Caco-2 (cell line): ENCODE measurements around the gene DOCK4. TPM values are rescaled to one million over a fixed set of nuclear protein-coding genes. Genes with fewer than 3 reads are reported as not detected.

Experiments
- BruUV-seq: library from RNA; stranded (reverse); fragments of 400-500 nt; replicated peaks from 2 replicates; lab custom pipeline; 2021; lab: Mats Ljungman, UMichigan
- CTCF ChIA-PET: fragments of 300-600 bp; sonication (Branson Sonifier 250); formaldehyde crosslinking; loops from one replicate; lab custom pipeline; 2022; ENCODE audit warnings: antibody characterized with exemption; lab: Charles Lee
- POLR2A ChIA-PET: fragments of 300-600 bp; sonication (Branson Sonifier 250); formaldehyde crosslinking; loops from one replicate; lab custom pipeline; 2022; ENCODE audit warnings: antibody characterized with exemption; lab: Charles Lee
- DNase-seq, 2 experiments: peaks; one replicate each; pipeline versions ENCODE4 v3.0.0 to v3.0.0-alpha.2; 2020 to 2022
- H3K27me3 ChIP-seq: replicated peaks from 2 replicates; pipeline ENCODE4 v1.6.0; 2011; ENCODE audit warnings: low read length; ENCODE audit not compliant: control insufficient read depth, insufficient read depth
- H3K36me3 ChIP-seq: 2 replicates; pipeline ENCODE4 v1.5.1; 2011; ENCODE audit warnings: low read length; ENCODE audit not compliant: control insufficient read depth, insufficient read depth
- H3K4me1 ChIP-seq: fragments of 250-450 bp; sonication (Bioruptor Pico); 2 replicates; pipeline ENCODE4 v1.5.1; 2020; ENCODE audit warnings: mild to moderate bottlenecking
- H3K4me3 ChIP-seq: 2 replicates; pipeline ENCODE4 v1.5.1; 2011; ENCODE audit warnings: low read depth, mild to moderate bottlenecking, control low read depth, low read length
- H3K9me3 ChIP-seq: fragments of 250-450 bp; sonication (Bioruptor Pico); 2 replicates; pipeline ENCODE4 v1.5.1; 2020; ENCODE audit warnings: mild to moderate bottlenecking, moderate library complexity
- H3K27ac Mint-ChIP-seq: one replicate; pipeline ENCODE4 v1.8.0; 2022; ENCODE audit warnings: mixed read lengths; ENCODE audit not compliant: unreplicated experiment
- H3K27me3 Mint-ChIP-seq: one replicate; pipeline ENCODE4 v1.8.0; 2022; ENCODE audit warnings: mixed read lengths; ENCODE audit not compliant: insufficient read depth, unreplicated experiment
- H3K36me3 Mint-ChIP-seq: one replicate; pipeline ENCODE4 v1.8.0; 2022; ENCODE audit warnings: mild to moderate bottlenecking, mixed read lengths; ENCODE audit not compliant: insufficient read depth, unreplicated experiment
- H3K4me1 Mint-ChIP-seq: one replicate; pipeline ENCODE4 v1.8.0; 2022; ENCODE audit warnings: low read depth, mixed read lengths; ENCODE audit not compliant: unreplicated experiment
- H3K4me3 Mint-ChIP-seq: one replicate; pipeline ENCODE4 v1.8.0; 2022; ENCODE audit warnings: mild to moderate bottlenecking, moderate library complexity, mixed read lengths; ENCODE audit not compliant: unreplicated experiment
- H3K9me3 Mint-ChIP-seq: one replicate; pipeline ENCODE4 v1.8.0; 2022; ENCODE audit warnings: mixed read lengths; ENCODE audit not compliant: unreplicated experiment
- CTCF ChIP-seq, 2 experiments: fragments of 200-600 bp in 1 of 2; IDR thresholded peaks; 1 replicate in 1 of 2; 2 replicates in 1 of 2; pipeline versions ENCODE4 v1.5.1 to v1.8.0; 2011 to 2022; ENCODE audit warnings: antibody characterized with exemption in 1 of 2, control low read depth in 1 of 2, inconsistent platforms in 1 of 2, low read depth in 1 of 2, low read length in 1 of 2, mild to moderate bottlenecking in 1 of 2, moderate library complexity in 1 of 2; ENCODE audit not compliant: insufficient read depth in 1 of 2, severe bottlenecking in 1 of 2, unreplicated experiment in 1 of 2
- intact Hi-C: fragments of 100-400 bp; cut with micrococcal nuclease; formaldehyde crosslinking; loops from one replicate; pipeline ENCODE4 v1.10.0; 2022; ENCODE audit not compliant: unreplicated experiment
- total RNA-seq: library from RNA; stranded (reverse); gene quantifications from 2 replicates; pipeline ENCODE4 v1.2.3, GENCODE V29; 2022

The DOCK4 gene
- total RNA-seq, 1 experiment from 2014 or later = 2.0 TPM

- no peak for DNase-seq
- CTCF ChIA-PET = no interaction called here
- TF ChIP-seq CTCF (IDR thresholded peaks at IDR 0.05; ENCODE audit: insufficient read depth in 1 of 2, low read depth in 1 of 2, low read length in 1 of 2, severe bottlenecking in 1 of 2, unreplicated experiment in 1 of 2) = no peak
Measured at GRCh38 chr7:111992601-111993000, 213.6 kb downstream of the DOCK4 start.

GRCh38 chr7:111990643-111991042 lies 215.6 kb downstream of the DOCK4 start:
- CTCF ChIA-PET = no interaction called here
- DNase-seq = no peak

More at GRCh38 chr7:111992601-111993000, 213.6 kb downstream of the DOCK4 start:
- H3K4me3 ChIP-seq = no peak overlapping the region
- intact Hi-C loops = no loop called here
- H3K36me3 ChIP-seq = no peaks in the 10 kb centered on the region
- H3K4me1 Mint-ChIP-seq = no peaks in the 10 kb centered on the region
- H3K9me3 Mint-ChIP-seq = no peaks in the 10 kb centered on the region
- H3K9me3 ChIP-seq = no peaks in the 10 kb centered on the region
- no TSS peak for BruUV-seq
- no peak overlapping the region for H3K4me3 Mint-ChIP-seq
- H3K27me3 Mint-ChIP-seq = no peaks in the 10 kb centered on the region
- no peak overlapping the region for H3K27ac Mint-ChIP-seq
- no peaks in the 10 kb centered on the region for H3K36me3 Mint-ChIP-seq
- POLR2A ChIA-PET = no interaction called here
- no peaks in the 10 kb centered on the region for H3K27me3 ChIP-seq
- H3K4me1 ChIP-seq = no peaks in the 10 kb centered on the region

GRCh38 chr7:111987886-111988285 lies 218.3 kb downstream of the DOCK4 start:
- no peaks in the 10 kb centered on the region for H3K36me3 Mint-ChIP-seq

More at GRCh38 chr7:111990643-111991042, 215.6 kb downstream of the DOCK4 start:
- POLR2A ChIA-PET = no interaction called here
- H3K27me3 ChIP-seq = no peaks in the 10 kb centered on the region
- Mint-ChIP-seq H3K4me3 (no peak overlapping the region), H3K4me1 (no peaks in the 10 kb centered on the region), H3K27me3 (no peaks in the 10 kb centered on the region), H3K36me3 (no peaks in the 10 kb centered on the region), H3K9me3 (no peaks in the 10 kb centered on the region), H3K27ac (no peak overlapping the region)
- BruUV-seq = no TSS peak
- H3K4me3 ChIP-seq = no peak overlapping the region
- intact Hi-C loops = no loop called here
- H3K9me3 ChIP-seq = no peaks in the 10 kb centered on the region
- TF ChIP-seq CTCF (IDR thresholded peaks at IDR 0.05; ENCODE audit: insufficient read depth in 1 of 2, low read depth in 1 of 2, low read length in 1 of 2, severe bottlenecking in 1 of 2, unreplicated experiment in 1 of 2) = no peak
- no peaks in the 10 kb centered on the region for H3K4me1 ChIP-seq
- H3K36me3 ChIP-seq = no peaks in the 10 kb centered on the region

More at GRCh38 chr7:111987886-111988285, 218.3 kb downstream of the DOCK4 start:
- ChIA-PET POLR2A (no interaction called here), CTCF (no interaction called here)
- intact Hi-C loops = no loop called here
- H3K27ac Mint-ChIP-seq = no peak overlapping the region
- Histone ChIP-seq H3K27me3 (no peaks in the 10 kb centered on the region), H3K4me1 (no peaks in the 10 kb centered on the region), H3K9me3 (no peaks in the 10 kb centered on the region), H3K4me3 (no peak overlapping the region), H3K36me3 (no peaks in the 10 kb centered on the region)
- no TSS peak for BruUV-seq
- no peak overlapping the region for H3K4me3 Mint-ChIP-seq
- H3K4me1 Mint-ChIP-seq = no peaks in the 10 kb centered on the region
- no peaks in the 10 kb centered on the region for H3K27me3 Mint-ChIP-seq
- H3K9me3 Mint-ChIP-seq = no peaks in the 10 kb centered on the region
- DNase-seq = no peak
- TF ChIP-seq CTCF (IDR thresholded peaks at IDR 0.05; ENCODE audit: insufficient read depth in 1 of 2, low read depth in 1 of 2, low read length in 1 of 2, severe bottlenecking in 1 of 2, unreplicated experiment in 1 of 2) = no peak
